HG02973 (cell line): Measurements from ENCODE around the gene TBXA2R.
A peak's percentile ranks its signal among the peaks of the same experiment; 100 is the strongest.
"Not testable (repeated sequence)": the region's sequence is repeated elsewhere in the genome, so short reads cannot be mapped to it uniquely, and the experiment has no call there.

Source experiments
- ATAC-seq: cut with Tn5 transposase; IDR thresholded peaks from one replicate; pipeline ENCODE4 v1.9.1; 2021; ENCODE audit warnings: moderate library complexity; ENCODE audit not compliant: unreplicated experiment

TBXA2R gene

GRCh38 chr19:3584036-3584802 lies 22.5 kb downstream of the TBXA2R start:
- not testable (repeated sequence) for ATAC-seq

- not testable (repeated sequence) for ATAC-seq
These were observed 24.9 kb downstream of the TBXA2R start for GRCh38 chr19:3581792-3582191.

GRCh38 chr19:3580156-3580934 lies 26.3 kb downstream of the TBXA2R start:
- ATAC-seq: no peak

- no peak for ATAC-seq
These were observed 28.3 kb downstream of the TBXA2R start for GRCh38 chr19:3578390-3578789.

DNA sequence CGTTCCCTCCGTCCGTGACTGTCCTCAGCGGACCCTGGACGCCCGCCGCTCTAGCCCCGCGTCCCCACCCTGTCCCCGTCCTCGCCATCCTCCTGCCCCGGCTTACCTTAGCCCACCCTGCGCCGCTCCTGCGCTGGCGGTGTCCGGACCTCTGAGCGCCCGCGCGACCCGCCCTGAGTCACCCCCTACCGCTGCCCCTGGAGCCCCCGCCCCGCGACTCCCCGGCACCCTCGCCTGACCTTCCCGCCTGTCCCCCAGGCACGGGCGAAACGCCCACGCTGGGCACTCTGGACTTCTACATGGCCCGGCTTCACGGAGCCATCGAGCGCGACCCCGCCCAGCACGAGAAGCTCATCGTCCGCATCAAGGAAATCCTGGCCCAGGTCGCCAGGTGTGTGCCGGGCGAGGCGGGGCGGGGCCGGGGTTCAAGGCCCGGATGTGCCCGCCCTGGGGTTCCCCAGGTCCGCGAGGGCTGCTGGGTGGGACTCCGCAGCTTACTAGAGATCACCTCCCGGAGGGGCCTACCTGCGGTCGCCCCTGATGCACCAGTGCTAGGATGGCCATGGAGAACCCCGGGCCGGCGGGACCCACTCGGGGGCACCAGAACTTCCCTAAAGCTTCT lies 28.8 kb downstream of the TBXA2R start:
- no peak for ATAC-seq

DNA sequence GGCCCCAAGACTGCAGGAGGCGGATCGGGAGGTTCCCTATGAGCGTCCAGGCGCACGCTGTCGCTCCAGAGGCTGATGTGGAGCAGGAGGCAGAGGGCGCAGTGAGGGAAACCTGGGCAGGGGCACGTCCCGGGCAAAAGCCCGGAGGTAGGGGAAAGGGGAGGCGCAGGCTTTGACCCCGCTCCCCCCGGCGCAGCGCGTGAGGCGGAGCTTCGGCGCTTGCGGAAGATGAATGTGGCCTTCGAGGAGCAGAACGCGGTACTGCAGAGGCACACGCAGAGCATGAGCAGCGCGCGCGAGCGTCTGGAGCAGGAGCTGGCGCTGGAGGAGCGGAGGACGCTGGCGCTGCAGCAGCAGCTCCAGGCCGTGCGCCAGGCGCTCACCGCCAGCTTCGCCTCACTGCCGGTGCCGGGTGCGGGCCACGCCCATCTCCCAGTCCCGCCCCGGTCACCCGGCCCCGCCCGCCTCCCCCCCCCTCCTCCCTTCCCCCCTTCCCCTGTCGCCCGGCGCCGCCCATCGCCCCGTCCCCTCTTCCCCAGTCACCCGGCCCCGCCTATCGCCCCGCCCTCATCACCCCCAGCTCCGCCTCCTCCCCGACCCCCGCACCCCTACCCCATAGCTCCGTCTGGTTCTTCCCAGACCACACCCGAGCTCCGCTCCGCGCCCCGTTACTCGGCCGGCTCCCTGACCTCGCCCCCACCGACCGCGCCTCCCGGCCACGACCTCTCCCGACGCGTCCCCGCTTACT lies 29.8 kb downstream of the TBXA2R start:
- ATAC-seq: no peak

DNA sequence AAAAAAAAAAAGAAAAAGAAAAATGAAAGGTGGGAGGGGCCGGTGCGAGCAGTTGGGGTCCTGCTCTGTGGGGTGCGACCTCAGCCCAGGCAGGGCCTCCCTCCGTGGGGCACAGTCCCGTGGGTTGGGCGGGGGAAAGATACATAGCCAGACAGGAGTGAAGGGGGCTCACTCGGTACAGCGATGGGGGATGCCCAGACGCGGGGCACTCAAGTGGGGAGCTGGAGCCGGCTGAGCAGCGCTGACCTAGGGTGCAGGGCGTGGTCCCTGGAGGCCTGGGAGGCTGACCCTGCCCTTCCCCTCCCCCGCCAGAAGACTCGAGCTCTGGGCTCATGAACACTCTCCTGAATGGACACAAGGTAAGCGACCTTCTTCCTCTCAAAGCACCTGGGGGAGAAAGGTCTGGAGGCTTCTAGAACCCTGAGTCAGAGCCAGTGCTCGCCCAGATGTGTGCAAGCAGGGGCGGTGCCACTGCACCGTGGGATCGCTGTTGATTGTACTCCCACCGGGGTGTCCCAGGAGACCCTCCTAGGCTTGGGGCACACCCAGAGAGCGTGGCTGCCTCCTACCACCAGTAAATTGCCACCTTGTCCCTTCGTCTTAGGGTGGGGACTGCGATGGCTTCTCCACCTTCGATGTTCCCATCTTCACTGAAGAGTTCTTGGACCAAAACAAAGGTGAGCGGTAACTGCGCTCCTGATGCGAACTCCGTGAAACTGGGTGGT lies 30.6 kb downstream of the TBXA2R start:
- no peak for ATAC-seq

- no peak for ATAC-seq
These were observed 31.4 kb downstream of the TBXA2R start for GRCh38 chr19:3575260-3575741.

DNA sequence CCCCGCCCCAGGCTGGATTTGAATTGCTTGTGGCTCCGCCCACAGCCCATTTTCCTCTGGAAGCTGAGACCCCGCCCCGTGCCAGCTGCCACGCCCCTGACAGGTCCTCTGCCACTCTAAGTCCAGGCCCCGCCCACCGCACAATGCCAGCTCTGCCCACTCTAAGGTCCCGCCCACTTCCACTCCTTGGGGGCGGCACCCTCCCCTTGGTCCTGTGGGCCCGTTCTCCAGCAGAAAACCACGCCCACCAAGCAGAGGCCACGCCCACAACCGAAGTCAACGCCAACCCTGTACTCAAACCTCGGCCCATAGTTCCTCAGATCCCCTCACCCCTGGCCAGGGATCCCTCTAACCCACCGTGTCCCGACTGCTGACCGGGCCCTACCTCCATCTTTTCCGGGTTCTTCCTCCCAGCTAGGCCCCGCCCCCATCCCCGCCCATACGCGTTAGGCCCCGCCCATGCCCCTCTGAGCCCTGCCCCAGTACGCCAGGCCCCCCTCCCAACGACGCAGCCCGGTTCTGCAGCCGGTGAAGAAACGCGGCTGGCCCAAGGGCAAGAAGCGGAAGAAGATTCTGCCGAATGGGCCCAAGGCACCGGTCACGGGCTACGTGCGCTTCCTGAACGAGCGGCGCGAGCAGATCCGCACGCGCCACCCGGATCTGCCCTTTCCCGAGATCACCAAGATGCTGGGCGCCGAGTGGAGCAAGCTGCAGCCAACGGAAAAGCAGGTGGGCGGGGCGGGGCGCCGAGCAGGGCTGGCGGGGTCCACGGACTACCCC lies 32.6 kb downstream of the TBXA2R start:
- no peak for ATAC-seq

DNA sequence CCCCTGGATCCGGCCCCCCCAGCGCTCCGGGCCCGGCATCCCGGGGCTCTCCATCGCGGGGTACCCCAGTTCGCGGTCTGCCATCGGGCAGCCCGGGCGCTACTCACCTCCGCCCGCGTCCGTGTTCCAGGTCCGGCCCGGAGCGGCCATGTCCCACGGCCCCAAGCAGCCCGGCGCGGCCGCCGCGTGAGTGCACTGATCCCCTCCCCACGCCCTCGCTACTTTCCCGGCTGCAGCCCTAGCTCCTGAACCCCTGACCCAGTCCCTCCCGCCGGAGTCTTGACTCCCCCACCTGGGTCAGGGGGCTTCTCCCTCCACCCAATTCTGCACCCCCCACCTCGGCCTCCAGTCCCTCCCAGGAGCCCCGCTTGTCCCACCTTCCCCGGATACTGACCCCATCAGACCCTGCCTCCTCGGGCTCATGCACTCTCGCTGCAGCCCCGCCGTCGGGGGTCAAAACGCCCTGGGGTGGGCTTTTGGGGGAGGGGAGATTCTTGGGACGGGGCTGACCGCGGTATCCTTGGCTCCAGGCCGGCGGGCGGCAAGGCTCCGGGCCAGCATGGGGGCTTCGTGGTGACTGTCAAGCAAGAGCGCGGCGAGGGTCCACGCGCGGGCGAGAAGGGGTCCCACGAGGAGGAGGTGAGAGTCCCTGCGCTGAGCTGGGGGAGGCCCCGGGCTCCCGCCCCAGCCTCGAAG lies 33.4 kb downstream of the TBXA2R start:
- ATAC-seq: peak; percentile 6

DNA sequence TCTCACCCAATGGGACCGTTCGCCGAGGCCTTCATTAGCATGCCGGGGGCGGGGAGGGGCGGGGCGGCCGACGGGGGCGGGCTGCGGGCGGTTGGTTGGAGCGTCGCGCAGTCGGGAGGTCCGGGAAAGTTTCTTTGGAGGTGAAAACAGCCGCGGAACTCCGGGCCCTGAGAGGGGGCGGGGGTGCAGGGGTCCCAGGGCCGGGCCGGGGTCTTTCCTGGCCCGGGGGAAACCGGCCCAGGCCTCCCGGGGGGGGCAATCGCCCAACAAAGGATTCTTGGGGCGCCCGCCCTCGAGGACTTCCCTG lies 33.9 kb downstream of the TBXA2R start, which contains the start of gene HMG20B:
Gene HMG20B, plus strand, starts transcription at position 90 of the 307 bp plus-strand sequence. CDS start 366 bp downstream, outside the sequence.
- ATAC-seq: no peak

GRCh38 chr19:3572132-3572854 lies 34.4 kb downstream of the TBXA2R start:
- ATAC-seq: peak; percentile 85

DNA sequence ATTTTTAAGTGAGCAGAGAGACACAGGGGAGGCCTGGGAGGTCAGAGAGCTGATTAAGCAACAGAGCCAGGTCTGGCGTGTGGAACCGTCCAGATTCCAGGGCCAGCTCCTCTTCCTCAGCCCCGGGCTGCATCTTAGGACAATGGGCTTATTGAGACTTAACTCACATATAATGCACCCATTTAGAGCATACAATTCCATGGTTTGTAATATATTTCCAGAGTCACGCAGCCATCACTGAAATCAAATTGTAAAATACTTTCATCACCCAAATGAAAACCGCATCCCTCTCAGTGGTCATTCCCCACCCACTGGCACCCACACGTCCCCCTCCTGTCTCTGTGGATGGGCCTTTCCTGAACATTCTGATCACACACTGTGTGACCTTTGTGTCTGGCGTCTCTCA lies 36.1 kb downstream of the TBXA2R start:
- ATAC-seq: no peak

- not testable (repeated sequence) for ATAC-seq
These were observed 36.6 kb downstream of the TBXA2R start for GRCh38 chr19:3570042-3570441.

DNA sequence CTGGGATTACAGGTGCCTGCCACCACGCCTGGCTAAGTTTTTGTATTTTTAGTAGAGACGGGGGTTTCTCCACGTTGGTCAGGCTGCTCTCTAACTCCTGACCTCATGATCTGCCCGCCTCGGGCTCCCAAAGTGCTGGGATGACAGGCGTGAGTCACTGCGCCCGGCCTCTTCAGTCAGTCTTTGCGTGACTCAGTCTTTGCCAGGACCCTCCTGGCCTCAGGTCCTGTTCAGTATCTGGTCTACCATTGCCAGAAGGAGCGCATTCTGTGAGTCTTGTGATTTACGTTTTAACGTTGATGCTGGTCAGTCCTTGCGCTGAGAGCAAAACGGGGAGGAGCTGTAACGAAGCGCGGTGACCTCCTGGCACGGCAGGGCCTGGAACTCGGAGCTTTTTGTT lies 41.5 kb downstream of the TBXA2R start:
- ATAC-seq: no peak

- ATAC-seq: no peak
These were observed 42.8 kb downstream of the TBXA2R start for GRCh38 chr19:3563709-3564524.

DNA sequence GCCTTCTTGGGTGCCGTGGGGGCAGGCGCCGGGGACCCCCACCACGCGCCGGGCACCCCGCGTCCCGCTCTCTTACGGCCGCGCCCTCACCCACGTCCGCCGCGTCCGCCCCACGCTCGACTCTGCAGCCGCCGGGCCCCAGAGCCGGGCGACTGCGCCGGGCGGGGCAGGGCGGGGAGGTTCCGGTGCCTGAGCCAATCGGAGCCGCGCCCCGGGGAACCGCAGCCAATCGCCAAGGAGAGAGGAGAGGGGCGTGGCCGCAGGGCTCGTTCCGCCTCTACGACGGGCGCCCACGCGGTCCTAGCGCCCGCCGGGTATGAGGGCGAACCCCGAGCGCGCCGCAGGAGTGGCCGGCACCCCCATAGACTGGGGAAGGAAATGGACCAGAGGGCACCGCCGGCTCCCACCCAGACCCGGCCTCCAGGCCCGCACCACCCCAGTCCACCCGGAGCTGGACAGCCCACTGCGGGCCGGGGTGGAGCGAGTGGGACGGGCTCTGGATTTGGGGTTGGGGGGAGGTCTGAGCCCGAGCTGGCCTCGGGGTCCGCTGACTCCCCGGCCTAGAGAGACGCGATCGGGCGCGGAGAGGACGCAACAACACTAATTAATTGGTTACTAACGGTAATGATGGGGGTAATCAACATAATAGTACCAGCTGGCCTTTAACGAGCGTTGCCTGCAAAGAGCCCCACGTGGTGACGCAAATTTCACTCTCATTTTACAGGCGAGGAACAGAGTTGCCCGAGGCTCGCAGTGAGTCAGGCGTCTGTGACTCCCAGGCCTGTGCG lies 49.0 kb downstream of the TBXA2R start, which contains the start of gene MFSD12:
Gene MFSD12, minus strand, starts transcription at position 126 of the 788 bp plus-strand sequence. CDS start 183 bp downstream, outside the sequence.
- peak; percentile 70 for ATAC-seq
